GM12875 (cell line): ENCODE data around the gene MRPL40.

Experiments used
- H3K4me3 ChIP-seq: one replicate; pipeline ENCODE4 v1.5.1; 2011; ENCODE audit warnings: low read depth, low read length, control low read depth
- TF ChIP-seq, protein P1 (sequence below): IDR thresholded peaks from 2 replicates; pipeline ENCODE4 v1.5.1; 2011; ENCODE audit warnings: low read depth, mild to moderate bottlenecking, control low read depth, inconsistent platforms, low read length, moderate library complexity, borderline replicate concordance; ENCODE audit not compliant: insufficient read depth

Gene MRPL40

GRCh38 chr22:19478045-19478900 lies 45.9 kb downstream of the MRPL40 start:
- peak overlapping the region; percentile 88 for H3K4me3 ChIP-seq
- TF ChIP-seq, protein P1, sequence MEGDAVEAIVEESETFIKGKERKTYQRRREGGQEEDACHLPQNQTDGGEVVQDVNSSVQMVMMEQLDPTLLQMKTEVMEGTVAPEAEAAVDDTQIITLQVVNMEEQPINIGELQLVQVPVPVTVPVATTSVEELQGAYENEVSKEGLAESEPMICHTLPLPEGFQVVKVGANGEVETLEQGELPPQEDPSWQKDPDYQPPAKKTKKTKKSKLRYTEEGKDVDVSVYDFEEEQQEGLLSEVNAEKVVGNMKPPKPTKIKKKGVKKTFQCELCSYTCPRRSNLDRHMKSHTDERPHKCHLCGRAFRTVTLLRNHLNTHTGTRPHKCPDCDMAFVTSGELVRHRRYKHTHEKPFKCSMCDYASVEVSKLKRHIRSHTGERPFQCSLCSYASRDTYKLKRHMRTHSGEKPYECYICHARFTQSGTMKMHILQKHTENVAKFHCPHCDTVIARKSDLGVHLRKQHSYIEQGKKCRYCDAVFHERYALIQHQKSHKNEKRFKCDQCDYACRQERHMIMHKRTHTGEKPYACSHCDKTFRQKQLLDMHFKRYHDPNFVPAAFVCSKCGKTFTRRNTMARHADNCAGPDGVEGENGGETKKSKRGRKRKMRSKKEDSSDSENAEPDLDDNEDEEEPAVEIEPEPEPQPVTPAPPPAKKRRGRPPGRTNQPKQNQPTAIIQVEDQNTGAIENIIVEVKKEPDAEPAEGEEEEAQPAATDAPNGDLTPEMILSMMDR = no peak

DNA sequence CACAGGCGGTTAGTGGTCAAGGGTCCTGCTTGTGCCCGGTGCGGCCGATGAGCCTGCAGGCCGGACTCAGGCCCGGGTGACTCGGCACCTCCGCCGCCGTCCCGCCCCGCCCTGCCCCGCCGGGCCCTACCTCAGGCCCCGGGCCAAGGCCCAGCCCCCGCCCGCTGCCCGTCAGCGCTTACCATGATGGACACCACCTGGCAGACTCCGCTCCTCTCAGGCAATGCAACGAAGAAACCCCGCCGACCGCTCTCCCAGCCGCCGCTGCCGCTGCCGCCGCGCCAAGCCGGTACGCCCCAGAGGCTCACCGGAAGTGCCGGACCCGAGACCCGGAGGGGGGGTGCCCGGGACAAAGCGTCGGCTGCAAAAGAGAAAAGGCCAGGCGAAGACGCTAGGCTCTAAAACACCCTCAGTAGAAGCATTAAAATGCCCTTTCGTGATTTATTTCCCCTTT lies 46.6 kb downstream of the MRPL40 start, which contains the start of gene UFD1:
TSS of gene UFD1 (minus strand) at position 293 of the 454 bp plus-strand sequence. CDS start at position 185, 108 bp downstream.
- TF ChIP-seq, protein P1 = no peak
- H3K4me3 ChIP-seq = peak within 1 kb of the TSS; percentile 88

GRCh38 chr22:19479355-19480172 lies 47.2 kb downstream of the MRPL40 start, which contains the start of gene CDC45:
CDC45 (plus strand) TSS chr22:19479920; CDS start chr22:19479969, 49 bp downstream.
- peak within 1 kb of the TSS; percentile 88 for H3K4me3 ChIP-seq
- TF ChIP-seq, protein P1 = no peak

- TF ChIP-seq, protein P1 = no peak
- H3K4me3 ChIP-seq = peak overlapping the region; percentile 88
Measured at GRCh38 chr22:19480173-19480568, 47.8 kb downstream of the MRPL40 start.

DNA sequence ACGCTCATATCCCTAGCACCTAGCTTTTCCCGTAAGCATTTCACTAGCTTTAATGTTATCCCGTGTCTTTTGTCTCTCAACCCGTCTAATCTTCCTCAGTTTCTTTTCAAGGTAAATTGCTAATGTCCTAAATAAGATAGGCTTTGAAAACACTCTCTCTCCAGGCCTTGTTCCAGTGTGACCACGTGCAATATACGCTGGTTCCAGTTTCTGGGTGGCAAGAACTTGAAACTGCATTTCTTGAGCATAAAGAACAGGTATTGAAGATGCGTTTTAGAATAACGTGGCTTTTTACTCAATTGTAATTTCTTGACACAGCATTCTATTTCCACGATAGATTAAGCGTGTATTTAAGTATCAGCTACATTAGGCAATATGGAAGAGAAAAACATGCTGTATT lies 48.4 kb downstream of the MRPL40 start:
- peak overlapping the region; percentile 88 for H3K4me3 ChIP-seq

DNA sequence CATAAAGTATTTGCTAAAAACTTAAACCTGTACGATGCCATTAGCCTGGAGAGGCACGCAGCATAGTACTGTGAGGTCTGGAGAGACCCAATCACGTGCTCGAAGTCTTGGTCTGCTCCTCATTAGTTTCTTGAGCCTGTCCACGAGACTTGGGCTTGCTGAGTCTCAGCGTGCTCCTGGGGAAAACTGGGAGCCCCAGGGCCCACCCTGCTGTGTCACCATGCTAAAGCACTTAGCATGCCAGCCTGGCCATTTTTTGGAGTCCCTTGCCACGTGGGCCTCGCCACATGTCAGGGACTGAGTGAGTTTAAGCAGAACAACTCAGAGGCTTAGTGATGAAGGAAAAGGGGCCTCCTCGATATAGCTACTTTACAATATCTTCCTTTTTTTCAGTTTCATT lies 50.0 kb downstream of the MRPL40 start:
- TF ChIP-seq, protein P1 = no peak
- H3K4me3 ChIP-seq = no peak overlapping the region

More for the DNA sequence above, 48.4 kb downstream of the MRPL40 start:
- TF ChIP-seq, protein P1 = no peak
